ENCODE results near the gene ZBTB43.
"Not testable (repeated sequence)": the region's sequence is repeated elsewhere in the genome, so short reads cannot be mapped to it uniquely, and the experiment has no call there.

GRCh38 chr9:126817615-126818014, 12.8 kb downstream of the ZBTB43 start:
- not testable (repeated sequence) for TF ChIP-seq CTCF (IDR thresholded peaks at IDR 0.05; ENCODE audit: insufficient read depth, low read depth, low read length); EZH2 (IDR thresholded peaks at IDR 0.05; ENCODE audit: insufficient read depth, low read length)

Data from astrocyte (in vitro differentiated cells and primary cell).